ENCODE results near the gene HDAC11. TPM values are rescaled to one million over a fixed set of nuclear protein-coding genes. Genes with fewer than 3 reads are reported as not detected.

Gene HDAC11
- total and polyA plus RNA-seq, 11 donors = 20.8 to 49.4 (median 30.7) TPM

DNA sequence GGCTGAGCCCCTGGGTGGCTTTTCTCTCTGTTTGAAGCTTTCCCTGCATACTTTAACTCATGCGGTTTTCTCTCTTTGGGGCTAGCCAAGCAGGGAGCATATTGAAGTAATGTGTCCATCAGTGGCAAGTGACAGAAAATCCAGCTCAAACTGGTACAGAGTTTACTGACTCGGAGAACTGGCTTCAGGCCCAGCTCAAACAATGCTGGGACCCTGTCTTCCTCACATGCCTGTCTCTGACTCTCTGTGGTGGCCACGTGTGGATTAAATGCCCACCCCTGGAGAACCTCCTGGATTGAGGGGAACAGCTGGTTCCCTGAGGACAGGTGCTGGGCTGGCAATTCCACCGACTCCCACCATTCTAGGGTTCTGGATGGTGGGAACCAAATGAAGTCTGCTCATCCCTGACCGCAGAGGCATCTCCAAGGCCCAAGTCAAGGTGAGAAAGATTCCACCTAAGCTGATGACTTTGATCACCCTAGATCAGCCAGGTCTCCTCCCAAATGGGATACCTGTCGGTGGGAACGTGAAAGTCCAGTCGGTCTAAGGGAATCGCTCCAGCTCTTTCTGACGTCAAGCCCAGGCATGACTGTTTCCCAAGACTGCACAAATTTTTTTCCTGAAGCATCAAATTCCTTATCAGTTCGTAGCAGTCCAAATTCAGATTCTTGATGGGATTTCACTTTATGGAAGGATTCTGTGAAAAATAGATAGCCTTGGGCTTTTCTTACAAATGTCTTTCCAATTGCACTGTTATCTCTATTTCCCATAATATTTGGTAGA, 16.3 kb upstream of the HDAC11 start:
- Histone ChIP-seq H3K4me1 (peaks cover 0 to 17% (median 0%) of the 10 kb centered on the region in 12 donors), H3K9me3 (no peaks in the 10 kb centered on the region), H3K4me3 (no peak overlapping the region), H3K27me3 (peaks cover 0 to 5% (median 0%) of the 10 kb centered on the region in 9 donors), H3K27ac (no peak overlapping the region), H3K36me3 (no peaks in the 10 kb centered on the region)
- intact Hi-C loops (cut with DNase I) = loop anchor here in 1 of 10 donors (5.0 kb wide), 1 partner anchor 377 kb away; no protein-coding TSS in a partner anchor
- TF ChIP-seq CTCF (IDR thresholded peaks at IDR 0.05) (no peak), POLR2A (IDR thresholded peaks at IDR 0.05) (no peak)
- ATAC-seq (no peak), DNase-seq (no peak)
- 70 to 84% (median 74%) methylated on average over 9 to 11 of the region's 11 CpGs for WGBS, 4 donors

DNA sequence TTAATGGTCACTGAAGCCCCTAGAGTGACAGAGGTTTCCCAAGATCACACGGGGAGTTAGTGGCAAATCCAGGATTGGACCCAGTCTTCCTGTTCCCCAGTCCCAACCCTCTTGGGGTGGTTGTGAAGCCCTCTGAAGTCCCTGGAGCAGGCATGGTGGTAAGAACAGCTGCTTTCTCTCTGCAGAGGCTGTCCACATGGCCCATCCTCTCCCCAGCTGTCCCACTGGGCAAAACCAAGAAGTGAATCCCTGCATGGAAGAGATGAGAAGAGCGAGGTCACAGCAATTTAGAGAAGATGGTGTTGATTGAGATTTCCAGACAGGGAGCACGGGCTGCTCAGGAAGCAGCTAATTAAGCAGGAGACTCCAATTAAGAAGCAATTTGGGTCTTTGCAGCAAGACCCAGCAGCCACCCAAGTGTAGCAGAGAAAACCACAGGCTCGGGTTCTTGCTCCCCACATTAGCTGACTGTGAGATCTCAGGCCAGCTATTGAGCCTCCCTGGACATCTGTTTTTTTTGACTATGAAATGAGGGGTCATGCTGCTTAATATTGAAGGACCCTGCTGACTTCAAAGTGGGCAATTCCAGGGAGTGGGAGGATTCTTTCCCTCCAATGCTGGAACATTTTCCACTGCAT, 14.8 kb upstream of the HDAC11 start:
- no peak for TF ChIP-seq POLR2A (IDR thresholded peaks at IDR 0.05)
- TF ChIP-seq CTCF (IDR thresholded peaks at IDR 0.05) = no peak
- peaks cover 0 to 5% (median 0%) of the 10 kb centered on the region in 9 donors for H3K27me3 ChIP-seq
- DNase-seq = no peak
- 63 to 73% (median 64%) methylated on average over 4 of the region's 4 CpGs for WGBS, 4 donors
- no peak overlapping the region for H3K4me3 ChIP-seq
- no peak for ATAC-seq
- no peak overlapping the region for H3K27ac ChIP-seq
- no peaks in the 10 kb centered on the region for H3K9me3 ChIP-seq
- intact Hi-C loops (cut with DNase I) = no loop called here
- peaks cover 0 to 17% (median 0%) of the 10 kb centered on the region in 12 donors for H3K4me1 ChIP-seq
- H3K36me3 ChIP-seq = no peaks in the 10 kb centered on the region

GRCh38 chr3:13466781-13467180, 13.3 kb upstream of the HDAC11 start:
- intact Hi-C loops (cut with DNase I) = no loop called here
- H3K36me3 ChIP-seq = no peaks in the 10 kb centered on the region
- TF ChIP-seq CTCF (IDR thresholded peaks at IDR 0.05) (no peak), POLR2A (IDR thresholded peaks at IDR 0.05) (no peak)
- H3K9me3 ChIP-seq = no peaks in the 10 kb centered on the region
- peaks cover 0 to 16% (median 0%) of the 10 kb centered on the region in 12 donors for H3K4me1 ChIP-seq
- 77 to 89% (median 81%) methylated on average over 4 of the region's 4 CpGs for WGBS, 4 donors
- DNase-seq = no peak
- peaks cover 0 to 2% (median 0%) of the 10 kb centered on the region in 9 donors for H3K27me3 ChIP-seq
- no peak overlapping the region for H3K27ac ChIP-seq
- H3K4me3 ChIP-seq = no peak overlapping the region
- ATAC-seq = no peak

GRCh38 chr3:13470894-13471574, 9.1 kb upstream of the HDAC11 start:
- intact Hi-C loops (cut with DNase I) = loop anchor here in 1 of 10 donors (10.0 kb wide), 1 partner anchor 606 kb away; no protein-coding TSS in a partner anchor
- 71 to 80% (median 73%) methylated on average over 11 to 13 of the region's 13 CpGs for whole genome bisulfite sequencing, 4 donors
- no peak overlapping the region for H3K27ac ChIP-seq
- no peaks in the 10 kb centered on the region for H3K9me3 ChIP-seq
- DNase-seq = no peak
- H3K36me3 ChIP-seq = no peaks in the 10 kb centered on the region
- TF ChIP-seq CTCF (IDR thresholded peaks at IDR 0.05) = no peak
- no peak for TF ChIP-seq POLR2A (IDR thresholded peaks at IDR 0.05)
- H3K4me1 ChIP-seq = no peaks in the 10 kb centered on the region
- H3K27me3 ChIP-seq = peaks cover 0 to 7% (median 0%) of the 10 kb centered on the region in 9 donors
- no peak overlapping the region for H3K4me3 ChIP-seq
- no peak for ATAC-seq

Measured in heart left ventricle (tissue), 16 donors.